Caco-2 (cell line): ENCODE data around the gene RTN4RL1. TPM values are rescaled to one million over a fixed set of nuclear protein-coding genes. Genes with fewer than 3 reads are reported as not detected.

Experiments
- BruUV-seq: library from RNA; stranded (reverse); fragments of 400-500 nt; replicated peaks from 2 replicates; lab custom pipeline; 2021; lab: Mats Ljungman, UMichigan
- CTCF ChIA-PET: fragments of 300-600 bp; sonication (Branson Sonifier 250); formaldehyde crosslinking; loops from one replicate; lab custom pipeline; 2022; ENCODE audit warnings: antibody characterized with exemption; lab: Charles Lee
- POLR2A ChIA-PET: fragments of 300-600 bp; sonication (Branson Sonifier 250); formaldehyde crosslinking; loops from one replicate; lab custom pipeline; 2022; ENCODE audit warnings: antibody characterized with exemption; lab: Charles Lee
- DNase-seq, 2 experiments: peaks; one replicate each; pipeline versions ENCODE4 v3.0.0 to v3.0.0-alpha.2; 2020 to 2022
- H3K27me3 ChIP-seq: replicated peaks from 2 replicates; pipeline ENCODE4 v1.6.0; 2011; ENCODE audit warnings: low read length; ENCODE audit not compliant: control insufficient read depth, insufficient read depth
- H3K36me3 ChIP-seq: 2 replicates; pipeline ENCODE4 v1.5.1; 2011; ENCODE audit warnings: low read length; ENCODE audit not compliant: control insufficient read depth, insufficient read depth
- H3K4me1 ChIP-seq: fragments of 250-450 bp; sonication (Bioruptor Pico); 2 replicates; pipeline ENCODE4 v1.5.1; 2020; ENCODE audit warnings: mild to moderate bottlenecking
- H3K4me3 ChIP-seq: 2 replicates; pipeline ENCODE4 v1.5.1; 2011; ENCODE audit warnings: low read depth, mild to moderate bottlenecking, control low read depth, low read length
- H3K9me3 ChIP-seq: fragments of 250-450 bp; sonication (Bioruptor Pico); 2 replicates; pipeline ENCODE4 v1.5.1; 2020; ENCODE audit warnings: mild to moderate bottlenecking, moderate library complexity
- H3K27ac Mint-ChIP-seq: one replicate; pipeline ENCODE4 v1.8.0; 2022; ENCODE audit warnings: mixed read lengths; ENCODE audit not compliant: unreplicated experiment
- H3K27me3 Mint-ChIP-seq: one replicate; pipeline ENCODE4 v1.8.0; 2022; ENCODE audit warnings: mixed read lengths; ENCODE audit not compliant: insufficient read depth, unreplicated experiment
- H3K36me3 Mint-ChIP-seq: one replicate; pipeline ENCODE4 v1.8.0; 2022; ENCODE audit warnings: mild to moderate bottlenecking, mixed read lengths; ENCODE audit not compliant: insufficient read depth, unreplicated experiment
- H3K4me1 Mint-ChIP-seq: one replicate; pipeline ENCODE4 v1.8.0; 2022; ENCODE audit warnings: low read depth, mixed read lengths; ENCODE audit not compliant: unreplicated experiment
- H3K4me3 Mint-ChIP-seq: one replicate; pipeline ENCODE4 v1.8.0; 2022; ENCODE audit warnings: mild to moderate bottlenecking, moderate library complexity, mixed read lengths; ENCODE audit not compliant: unreplicated experiment
- H3K9me3 Mint-ChIP-seq: one replicate; pipeline ENCODE4 v1.8.0; 2022; ENCODE audit warnings: mixed read lengths; ENCODE audit not compliant: unreplicated experiment
- intact Hi-C: fragments of 100-400 bp; cut with micrococcal nuclease; formaldehyde crosslinking; loops from one replicate; pipeline ENCODE4 v1.10.0; 2022; ENCODE audit not compliant: unreplicated experiment
- total RNA-seq: library from RNA; stranded (reverse); gene quantifications from 2 replicates; pipeline ENCODE4 v1.2.3, GENCODE V29; 2022
- TF ChIP-seq, protein P1 (sequence below), 2 experiments: fragments of 200-600 bp in 1 of 2; IDR thresholded peaks; 1 replicate in 1 of 2; 2 replicates in 1 of 2; pipeline versions ENCODE4 v1.5.1 to v1.8.0; 2011 to 2022; ENCODE audit warnings: antibody characterized with exemption in 1 of 2, control low read depth in 1 of 2, inconsistent platforms in 1 of 2, low read depth in 1 of 2, low read length in 1 of 2, mild to moderate bottlenecking in 1 of 2, moderate library complexity in 1 of 2; ENCODE audit not compliant: insufficient read depth in 1 of 2, severe bottlenecking in 1 of 2, unreplicated experiment in 1 of 2

Gene RTN4RL1
- total RNA-seq, 1 experiment from 2014 or later, result 0.54 TPM

DNA sequence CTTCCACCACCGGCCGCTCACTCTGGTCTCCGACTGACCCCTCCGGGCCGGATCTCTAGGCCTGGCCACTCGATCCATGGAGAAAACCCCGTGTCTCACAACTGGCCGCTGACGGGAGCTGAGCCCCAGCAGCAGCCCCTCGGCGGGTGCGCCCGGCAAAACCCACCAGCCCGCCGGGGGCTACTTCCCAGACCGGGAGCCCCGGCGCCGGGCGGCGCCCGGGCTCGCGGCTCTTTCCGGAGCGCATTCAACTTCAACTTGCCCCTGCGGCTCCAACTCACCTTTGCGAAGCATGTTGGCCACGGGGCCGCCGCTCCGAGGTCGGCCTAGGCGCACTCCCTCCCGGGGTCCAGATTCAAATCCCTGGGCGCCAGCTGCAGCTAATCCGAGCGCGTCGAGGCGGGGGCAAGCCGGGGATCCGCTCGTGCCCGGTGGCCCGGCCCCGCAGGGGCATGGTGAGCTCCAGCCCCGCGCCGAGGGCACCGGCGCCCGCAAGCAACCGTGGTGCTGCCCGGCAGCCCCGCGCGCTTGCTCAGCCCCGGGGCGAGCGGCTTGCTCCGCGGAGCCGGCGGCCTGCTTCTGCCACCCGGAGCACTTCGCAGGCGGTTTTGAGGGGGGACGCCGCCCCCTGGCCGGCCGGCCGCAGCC is 438 bp downstream of the RTN4RL1 start:
- BruUV-seq, result no TSS peak
- H3K4me3 Mint-ChIP-seq, result peak overlapping the region; percentile 69
- Histone ChIP-seq H3K9me3 (no peaks in the 10 kb centered on the region), H3K4me3 (peak overlapping the region; percentile 59), H3K36me3 (no peaks in the 10 kb centered on the region), H3K4me1 (peaks cover 18% of the 10 kb centered on the region; the same call in 1 of the 2 replicates), H3K27me3 (peaks cover 6% of the 10 kb centered on the region)
- CTCF ChIA-PET, result interaction anchor here (1.1 to 4.3 kb wide), 7 partner anchors 29 to 143 kb away, joined by 3 to 185 read pairs (median 6); no protein-coding TSS in a partner anchor
- intact Hi-C loops, result no loop called here
- DNase-seq, result no peak
- H3K27ac Mint-ChIP-seq, result no peak overlapping the region
- H3K9me3 Mint-ChIP-seq, result no peaks in the 10 kb centered on the region
- peaks cover 11% of the 10 kb centered on the region for H3K36me3 Mint-ChIP-seq
- POLR2A ChIA-PET, result no interaction called here
- peaks cover 6% of the 10 kb centered on the region for H3K4me1 Mint-ChIP-seq
- H3K27me3 Mint-ChIP-seq, result peaks cover 8% of the 10 kb centered on the region
- TF ChIP-seq, protein P1, sequence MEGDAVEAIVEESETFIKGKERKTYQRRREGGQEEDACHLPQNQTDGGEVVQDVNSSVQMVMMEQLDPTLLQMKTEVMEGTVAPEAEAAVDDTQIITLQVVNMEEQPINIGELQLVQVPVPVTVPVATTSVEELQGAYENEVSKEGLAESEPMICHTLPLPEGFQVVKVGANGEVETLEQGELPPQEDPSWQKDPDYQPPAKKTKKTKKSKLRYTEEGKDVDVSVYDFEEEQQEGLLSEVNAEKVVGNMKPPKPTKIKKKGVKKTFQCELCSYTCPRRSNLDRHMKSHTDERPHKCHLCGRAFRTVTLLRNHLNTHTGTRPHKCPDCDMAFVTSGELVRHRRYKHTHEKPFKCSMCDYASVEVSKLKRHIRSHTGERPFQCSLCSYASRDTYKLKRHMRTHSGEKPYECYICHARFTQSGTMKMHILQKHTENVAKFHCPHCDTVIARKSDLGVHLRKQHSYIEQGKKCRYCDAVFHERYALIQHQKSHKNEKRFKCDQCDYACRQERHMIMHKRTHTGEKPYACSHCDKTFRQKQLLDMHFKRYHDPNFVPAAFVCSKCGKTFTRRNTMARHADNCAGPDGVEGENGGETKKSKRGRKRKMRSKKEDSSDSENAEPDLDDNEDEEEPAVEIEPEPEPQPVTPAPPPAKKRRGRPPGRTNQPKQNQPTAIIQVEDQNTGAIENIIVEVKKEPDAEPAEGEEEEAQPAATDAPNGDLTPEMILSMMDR (IDR thresholded peaks at IDR 0.05; ENCODE audit: insufficient read depth in 1 of 2, low read depth in 1 of 2, low read length in 1 of 2, severe bottlenecking in 1 of 2, unreplicated experiment in 1 of 2), result no peak

DNA sequence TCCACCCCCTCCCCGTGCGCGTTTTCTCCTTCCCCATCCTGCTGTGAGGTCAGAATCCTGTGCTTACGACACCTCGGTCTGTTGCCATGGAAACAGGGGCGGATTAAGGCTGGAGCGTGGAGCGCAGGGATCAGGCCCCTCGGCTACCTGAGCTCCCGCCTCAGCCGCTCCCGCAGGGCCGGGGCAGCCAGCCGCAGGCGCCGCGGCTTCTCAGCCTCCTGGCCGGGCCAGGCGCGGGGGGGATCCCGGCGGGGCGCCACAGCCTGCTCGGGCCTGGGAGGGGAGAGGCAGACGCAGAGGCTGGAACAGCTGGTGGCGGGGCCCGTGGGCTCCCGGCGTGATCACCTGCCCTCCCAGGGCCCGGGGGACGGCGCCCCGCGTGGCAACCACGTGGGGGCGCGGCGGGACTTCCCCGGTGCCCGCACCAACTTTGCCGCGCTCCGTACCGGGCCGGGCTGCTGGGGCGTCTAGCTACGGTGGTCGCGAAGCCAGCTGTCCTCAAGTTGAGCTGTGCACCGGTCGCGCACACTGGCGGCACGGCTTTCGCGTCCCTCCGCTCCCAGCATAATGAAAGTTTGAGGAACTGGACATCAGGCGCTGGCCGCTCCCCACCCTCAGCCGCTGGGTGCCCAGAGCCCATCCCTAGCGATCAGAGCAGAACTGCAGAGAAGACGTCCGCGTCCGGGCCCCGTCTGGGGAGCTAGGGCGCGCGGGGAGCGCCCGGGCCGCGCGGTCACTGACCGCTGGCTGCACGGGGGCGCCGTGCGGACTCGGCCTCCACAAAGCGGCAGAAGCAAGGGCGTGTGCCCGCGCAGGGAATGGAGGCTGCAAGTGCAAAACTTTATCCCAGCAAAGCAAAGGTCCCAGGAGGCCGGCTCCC is 1.2 kb downstream of the RTN4RL1 start:
- H3K27ac Mint-ChIP-seq, result no peak overlapping the region
- H3K4me3 ChIP-seq, result peak overlapping the region; percentile 59
- H3K4me3 Mint-ChIP-seq, result peak overlapping the region; percentile 69
- TF ChIP-seq, protein P1 (IDR thresholded peaks at IDR 0.05; ENCODE audit: insufficient read depth in 1 of 2, low read depth in 1 of 2, low read length in 1 of 2, severe bottlenecking in 1 of 2, unreplicated experiment in 1 of 2), result peak in 1 of 2 experiments; percentile 4
- intact Hi-C loops, result no loop called here
- no peaks in the 10 kb centered on the region for H3K9me3 ChIP-seq
- ChIA-PET POLR2A (no interaction called here), CTCF (interaction anchor here (0.5 to 4.3 kb wide), 3 partner anchors 26 to 114 kb away, joined by 3 to 185 read pairs (median 4); no protein-coding TSS in a partner anchor)
- H3K27me3 ChIP-seq, result peaks cover 6% of the 10 kb centered on the region
- DNase-seq, result peak; percentile 72 to 74
- peaks cover 11% of the 10 kb centered on the region for H3K36me3 Mint-ChIP-seq
- peaks cover 13% of the 10 kb centered on the region for H3K27me3 Mint-ChIP-seq
- H3K4me1 ChIP-seq, result peaks cover 18% of the 10 kb centered on the region; the same call in 1 of the 2 replicates
- no peaks in the 10 kb centered on the region for H3K36me3 ChIP-seq
- H3K9me3 Mint-ChIP-seq, result no peaks in the 10 kb centered on the region
- no TSS peak for BruUV-seq
- H3K4me1 Mint-ChIP-seq, result peaks cover 6% of the 10 kb centered on the region

DNA sequence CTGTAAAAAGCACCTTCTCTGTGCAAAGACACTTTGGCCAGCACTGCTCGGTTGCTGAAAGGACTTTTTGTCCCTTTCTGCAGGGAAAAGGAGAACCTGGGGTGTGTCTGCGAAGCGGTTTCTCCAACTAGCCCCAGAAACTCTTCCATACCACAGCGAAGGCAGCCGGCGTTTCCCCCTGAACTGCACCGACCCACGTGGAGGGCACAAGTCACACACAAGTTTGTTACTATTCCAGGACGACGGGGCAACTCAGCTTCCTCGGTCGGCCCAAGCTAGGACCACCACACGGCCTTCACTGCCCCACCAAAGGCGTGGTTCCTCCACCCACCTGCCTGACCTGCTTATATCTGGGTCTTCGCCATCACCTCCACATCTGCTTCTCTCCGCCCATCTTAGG is 1.9 kb downstream of the RTN4RL1 start:
- peaks cover 6% of the 10 kb centered on the region for H3K27me3 ChIP-seq
- H3K4me1 Mint-ChIP-seq, result peaks cover 6% of the 10 kb centered on the region
- peaks cover 11% of the 10 kb centered on the region for H3K36me3 Mint-ChIP-seq
- H3K36me3 ChIP-seq, result no peaks in the 10 kb centered on the region
- H3K9me3 ChIP-seq, result no peaks in the 10 kb centered on the region
- POLR2A ChIA-PET, result no interaction called here
- no peaks in the 10 kb centered on the region for H3K9me3 Mint-ChIP-seq
- intact Hi-C loops, result no loop called here
- H3K4me3 ChIP-seq, result no peak overlapping the region
- H3K27ac Mint-ChIP-seq, result no peak overlapping the region
- DNase-seq, result no peak
- H3K27me3 Mint-ChIP-seq, result peaks cover 16% of the 10 kb centered on the region
- TF ChIP-seq, protein P1 (IDR thresholded peaks at IDR 0.05; ENCODE audit: insufficient read depth in 1 of 2, low read depth in 1 of 2, low read length in 1 of 2, severe bottlenecking in 1 of 2, unreplicated experiment in 1 of 2), result no peak
- peaks cover 18% of the 10 kb centered on the region; the same call in 1 of the 2 replicates for H3K4me1 ChIP-seq
- no peak overlapping the region for H3K4me3 Mint-ChIP-seq
- BruUV-seq, result no TSS peak
- CTCF ChIA-PET, result interaction anchor here (0.5 to 4.3 kb wide), 3 partner anchors 25 to 113 kb away, joined by 3 to 185 read pairs (median 4); no protein-coding TSS in a partner anchor
